Measurements from ENCODE around the gene TIMMDC1. TPM values are rescaled to one million over a fixed set of nuclear protein-coding genes. Genes with fewer than 3 reads are reported as not detected.
A peak's percentile ranks its signal among the peaks of the same experiment; 100 is the strongest.

The TIMMDC1 gene
- total and polyA plus RNA-seq, 2 of the 13 experiments (the other 11 are each of a cell fraction or from before 2014, with no cell fraction given): 50.0 to 77.8 TPM

- TF ChIP-seq, protein P1, sequence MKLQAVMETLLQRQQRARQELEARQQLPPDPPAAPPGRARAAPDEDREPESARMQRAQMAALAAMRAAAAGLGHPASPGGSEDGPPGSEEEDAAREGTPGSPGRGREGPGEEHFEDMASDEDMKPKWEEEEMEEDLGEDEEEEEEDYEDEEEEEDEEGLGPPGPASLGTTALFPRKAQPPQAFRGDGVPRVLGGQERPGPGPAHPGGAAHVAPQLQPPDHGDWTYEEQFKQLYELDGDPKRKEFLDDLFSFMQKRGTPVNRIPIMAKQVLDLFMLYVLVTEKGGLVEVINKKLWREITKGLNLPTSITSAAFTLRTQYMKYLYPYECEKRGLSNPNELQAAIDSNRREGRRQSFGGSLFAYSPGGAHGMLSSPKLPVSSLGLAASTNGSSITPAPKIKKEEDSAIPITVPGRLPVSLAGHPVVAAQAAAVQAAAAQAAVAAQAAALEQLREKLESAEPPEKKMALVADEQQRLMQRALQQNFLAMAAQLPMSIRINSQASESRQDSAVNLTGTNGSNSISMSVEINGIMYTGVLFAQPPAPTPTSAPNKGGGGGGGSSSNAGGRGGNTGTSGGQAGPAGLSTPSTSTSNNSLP (IDR thresholded peaks at IDR 0.05; ENCODE audit: low read depth, low read length): no peak
- TF ChIP-seq GZF1 (CRISPR knock-in tag; IDR thresholded peaks at IDR 0.05) (no peak), FOXA1 (IDR thresholded peaks at IDR 0.05) (no peak), FOXA1 (CRISPR knock-in tag; IDR thresholded peaks at IDR 0.05) (no peak), JUN (CRISPR knock-in tag; IDR thresholded peaks at IDR 0.05) (no peak), ZNF207 (IDR thresholded peaks at IDR 0.05; ENCODE audit: borderline replicate concordance) (no peak), TOE1 (CRISPR knock-in tag; IDR thresholded peaks at IDR 0.05) (peak; percentile 25; the same call in 1 of the 2 replicates), ZMYM2 (CRISPR knock-in tag; IDR thresholded peaks at IDR 0.05) (peak; percentile 65; the same call in 1 of the 2 replicates), SYNCRIP (IDR thresholded peaks at IDR 0.05; ENCODE audit: insufficient read depth, low read depth, low read length) (no peak), GABPB1 (CRISPR knock-in tag; IDR thresholded peaks at IDR 0.05) (peak; percentile 99), ZFP41 (CRISPR knock-in tag; IDR thresholded peaks at IDR 0.05; ENCODE audit: borderline replicate concordance) (peak; percentile 86; the same call in 1 of the 2 replicates), ZBTB49 (CRISPR knock-in tag; IDR thresholded peaks at IDR 0.05; ENCODE audit: borderline replicate concordance) (no peak), ZNF766 (CRISPR knock-in tag; IDR thresholded peaks at IDR 0.05; ENCODE audit: borderline replicate concordance) (peak; percentile 63; the same call in 1 of the 2 replicates), ZNF484 (CRISPR knock-in tag; IDR thresholded peaks at IDR 0.05; ENCODE audit: borderline replicate concordance, low read depth) (no peak)
- TF ChIP-seq, protein P2, sequence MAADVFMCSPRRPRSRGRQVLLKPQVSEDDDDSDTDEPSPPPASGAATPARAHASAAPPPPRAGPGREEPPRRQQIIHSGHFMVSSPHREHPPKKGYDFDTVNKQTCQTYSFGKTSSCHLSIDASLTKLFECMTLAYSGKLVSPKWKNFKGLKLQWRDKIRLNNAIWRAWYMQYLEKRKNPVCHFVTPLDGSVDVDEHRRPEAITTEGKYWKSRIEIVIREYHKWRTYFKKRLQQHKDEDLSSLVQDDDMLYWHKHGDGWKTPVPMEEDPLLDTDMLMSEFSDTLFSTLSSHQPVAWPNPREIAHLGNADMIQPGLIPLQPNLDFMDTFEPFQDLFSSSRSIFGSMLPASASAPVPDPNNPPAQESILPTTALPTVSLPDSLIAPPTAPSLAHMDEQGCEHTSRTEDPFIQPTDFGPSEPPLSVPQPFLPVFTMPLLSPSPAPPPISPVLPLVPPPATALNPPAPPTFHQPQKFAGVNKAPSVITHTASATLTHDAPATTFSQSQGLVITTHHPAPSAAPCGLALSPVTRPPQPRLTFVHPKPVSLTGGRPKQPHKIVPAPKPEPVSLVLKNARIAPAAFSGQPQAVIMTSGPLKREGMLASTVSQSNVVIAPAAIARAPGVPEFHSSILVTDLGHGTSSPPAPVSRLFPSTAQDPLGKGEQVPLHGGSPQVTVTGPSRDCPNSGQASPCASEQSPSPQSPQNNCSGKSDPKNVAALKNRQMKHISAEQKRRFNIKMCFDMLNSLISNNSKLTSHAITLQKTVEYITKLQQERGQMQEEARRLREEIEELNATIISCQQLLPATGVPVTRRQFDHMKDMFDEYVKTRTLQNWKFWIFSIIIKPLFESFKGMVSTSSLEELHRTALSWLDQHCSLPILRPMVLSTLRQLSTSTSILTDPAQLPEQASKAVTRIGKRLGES (CRISPR knock-in tag; IDR thresholded peaks at IDR 0.05; ENCODE audit: borderline replicate concordance): no peak
- TF ChIP-seq, protein P3, sequence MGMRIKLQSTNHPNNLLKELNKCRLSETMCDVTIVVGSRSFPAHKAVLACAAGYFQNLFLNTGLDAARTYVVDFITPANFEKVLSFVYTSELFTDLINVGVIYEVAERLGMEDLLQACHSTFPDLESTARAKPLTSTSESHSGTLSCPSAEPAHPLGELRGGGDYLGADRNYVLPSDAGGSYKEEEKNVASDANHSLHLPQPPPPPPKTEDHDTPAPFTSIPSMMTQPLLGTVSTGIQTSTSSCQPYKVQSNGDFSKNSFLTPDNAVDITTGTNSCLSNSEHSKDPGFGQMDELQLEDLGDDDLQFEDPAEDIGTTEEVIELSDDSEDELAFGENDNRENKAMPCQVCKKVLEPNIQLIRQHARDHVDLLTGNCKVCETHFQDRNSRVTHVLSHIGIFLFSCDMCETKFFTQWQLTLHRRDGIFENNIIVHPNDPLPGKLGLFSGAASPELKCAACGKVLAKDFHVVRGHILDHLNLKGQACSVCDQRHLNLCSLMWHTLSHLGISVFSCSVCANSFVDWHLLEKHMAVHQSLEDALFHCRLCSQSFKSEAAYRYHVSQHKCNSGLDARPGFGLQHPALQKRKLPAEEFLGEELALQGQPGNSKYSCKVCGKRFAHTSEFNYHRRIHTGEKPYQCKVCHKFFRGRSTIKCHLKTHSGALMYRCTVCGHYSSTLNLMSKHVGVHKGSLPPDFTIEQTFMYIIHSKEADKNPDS (CRISPR knock-in tag; IDR thresholded peaks at IDR 0.05): no peak
- TF ChIP-seq, protein P4, sequence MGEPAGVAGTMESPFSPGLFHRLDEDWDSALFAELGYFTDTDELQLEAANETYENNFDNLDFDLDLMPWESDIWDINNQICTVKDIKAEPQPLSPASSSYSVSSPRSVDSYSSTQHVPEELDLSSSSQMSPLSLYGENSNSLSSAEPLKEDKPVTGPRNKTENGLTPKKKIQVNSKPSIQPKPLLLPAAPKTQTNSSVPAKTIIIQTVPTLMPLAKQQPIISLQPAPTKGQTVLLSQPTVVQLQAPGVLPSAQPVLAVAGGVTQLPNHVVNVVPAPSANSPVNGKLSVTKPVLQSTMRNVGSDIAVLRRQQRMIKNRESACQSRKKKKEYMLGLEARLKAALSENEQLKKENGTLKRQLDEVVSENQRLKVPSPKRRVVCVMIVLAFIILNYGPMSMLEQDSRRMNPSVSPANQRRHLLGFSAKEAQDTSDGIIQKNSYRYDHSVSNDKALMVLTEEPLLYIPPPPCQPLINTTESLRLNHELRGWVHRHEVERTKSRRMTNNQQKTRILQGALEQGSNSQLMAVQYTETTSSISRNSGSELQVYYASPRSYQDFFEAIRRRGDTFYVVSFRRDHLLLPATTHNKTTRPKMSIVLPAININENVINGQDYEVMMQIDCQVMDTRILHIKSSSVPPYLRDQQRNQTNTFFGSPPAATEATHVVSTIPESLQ (CRISPR knock-in tag; conservative IDR thresholded peaks at IDR 0.05): 0 out of 2 replicates have a peak, but pooled peaks have one; percentile 67
Measured at GRCh38 chr3:119498186-119499011, at the start of gene TIMMDC1 (continued).

All from HepG2 (cell line).